Peyer's patch (tissue), 4 donors: ENCODE data around the gene SLC22A13.

Experiments used
- POLR2A ChIP-seq, 2 donors: fragments of 450-650 bp; IDR thresholded peaks; one replicate each; pipeline ENCODE4 v1.5.1; 2017; ENCODE audit warnings: antibody characterized with exemption in 2 of 2, mild to moderate bottlenecking in 2 of 2, moderate library complexity in 2 of 2
- TF ChIP-seq, protein P1 (sequence below), 6 experiments: fragments of 450-650 bp in 4 of 6; fragments of 200-600 bp in 2 of 6; sonication (generic) in 1 of 6; IDR thresholded peaks; one replicate each; pipeline ENCODE4 v1.5.1; 2017 to 2019; ENCODE audit warnings: antibody characterized with exemption in 6 of 6, mild to moderate bottlenecking in 3 of 6, moderate library complexity in 1 of 6

DNA sequence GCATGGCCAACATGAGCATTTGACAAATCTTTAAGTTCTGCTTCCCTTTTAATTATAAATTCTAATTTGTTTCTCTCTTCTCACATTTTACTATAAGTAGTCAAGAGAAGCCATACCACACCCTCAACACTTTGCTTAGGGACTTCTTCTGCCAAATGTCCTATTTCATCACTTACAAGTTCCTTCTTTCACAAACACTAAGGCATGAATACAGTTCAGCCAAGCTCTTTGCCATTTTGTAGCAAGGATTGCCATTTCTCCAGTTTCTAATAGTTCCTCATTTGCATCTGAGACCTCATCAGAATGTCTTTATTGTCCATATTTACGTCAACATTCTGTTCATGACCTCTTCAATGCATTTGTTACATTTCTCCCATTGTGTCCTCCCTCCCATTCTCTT is 45.9 kb downstream of the SLC22A13 start:
- no peak for TF ChIP-seq POLR2A (IDR thresholded peaks at IDR 0.05)
- TF ChIP-seq, protein P1, sequence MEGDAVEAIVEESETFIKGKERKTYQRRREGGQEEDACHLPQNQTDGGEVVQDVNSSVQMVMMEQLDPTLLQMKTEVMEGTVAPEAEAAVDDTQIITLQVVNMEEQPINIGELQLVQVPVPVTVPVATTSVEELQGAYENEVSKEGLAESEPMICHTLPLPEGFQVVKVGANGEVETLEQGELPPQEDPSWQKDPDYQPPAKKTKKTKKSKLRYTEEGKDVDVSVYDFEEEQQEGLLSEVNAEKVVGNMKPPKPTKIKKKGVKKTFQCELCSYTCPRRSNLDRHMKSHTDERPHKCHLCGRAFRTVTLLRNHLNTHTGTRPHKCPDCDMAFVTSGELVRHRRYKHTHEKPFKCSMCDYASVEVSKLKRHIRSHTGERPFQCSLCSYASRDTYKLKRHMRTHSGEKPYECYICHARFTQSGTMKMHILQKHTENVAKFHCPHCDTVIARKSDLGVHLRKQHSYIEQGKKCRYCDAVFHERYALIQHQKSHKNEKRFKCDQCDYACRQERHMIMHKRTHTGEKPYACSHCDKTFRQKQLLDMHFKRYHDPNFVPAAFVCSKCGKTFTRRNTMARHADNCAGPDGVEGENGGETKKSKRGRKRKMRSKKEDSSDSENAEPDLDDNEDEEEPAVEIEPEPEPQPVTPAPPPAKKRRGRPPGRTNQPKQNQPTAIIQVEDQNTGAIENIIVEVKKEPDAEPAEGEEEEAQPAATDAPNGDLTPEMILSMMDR (IDR thresholded peaks at IDR 0.05), result no peak
